A549 treated with ZK216348 at 1 μM for 4 hours (cell line): ENCODE results near the gene XRRA1. TPM values are rescaled to one million over a fixed set of nuclear protein-coding genes. Genes with fewer than 3 reads are reported as not detected.

Source experiments
- total RNA-seq: library from RNA; stranded (reverse); fragments of 200-300 nt; extraction: Qiagen RNA extraction; gene quantifications from 5 replicates; pipeline ENCODE4 v1.2.3, GENCODE V29; 2022; ENCODE audit warnings: low read depth

XRRA1 gene
- total RNA-seq: 3.7 to 6.8 TPM (median 6.1 TPM) in 5 replicates

GRCh38 chr11:74948898-74949752 is at the start of gene XRRA1, which contains the start of gene SPCS2:
Gene XRRA1, minus strand, starts transcription at chr11:74949091. Its CDS starts 8,213 bp downstream, at chr11:74940878.
Gene SPCS2, plus strand, starts transcription at chr11:74949266. Its CDS starts 20 bp downstream, at chr11:74949286.

GRCh38 chr11:74988541-74989259 is 39.8 kb upstream of the XRRA1 start, which contains the start of gene NEU3:
Gene NEU3, plus strand, starts transcription at chr11:74988933. Its CDS starts 128 bp downstream, at chr11:74989061.

Other genes with a start within 250 kb of the XRRA1 start
- 2.2 to 6.3 TPM (median 4.6 TPM) in 5 replicates for gene CHRDL2, start 217.7 kb downstream of the XRRA1 start, total RNA-seq
- gene RNF169, start 200.2 kb downstream of the XRRA1 start, total RNA-seq: 3.7 to 6.0 TPM (median 5.3 TPM) in 5 replicates
- 216 to 269 TPM (median 229 TPM) in 5 replicates for gene SPCS2, start 175 bp upstream of the XRRA1 start, total RNA-seq
- gene NEU3, start 39.8 kb upstream of the XRRA1 start, total RNA-seq: 3.5 to 4.4 TPM (median 3.9 TPM) in 5 replicates
- gene OR2AT4, start 147.8 kb upstream of the XRRA1 start, total RNA-seq: not detected in 5 replicates
- 3.3 to 5.1 TPM (median 4.2 TPM) in 5 replicates for gene SLCO2B1, start 202.0 kb upstream of the XRRA1 start, total RNA-seq